A549 treated with dexamethasone at 1 μM for 4 hours (cell line): ENCODE results near the gene SLC25A42. TPM values are rescaled to one million over a fixed set of nuclear protein-coding genes. Genes with fewer than 3 reads are reported as not detected.

ENCODE experiments used
- total RNA-seq: library from RNA; stranded (reverse); fragments of 200-300 nt; extraction: Qiagen RNA extraction; gene quantifications from 5 replicates; pipeline ENCODE4 v1.2.3, GENCODE V29; 2022

The SLC25A42 gene, protein sequence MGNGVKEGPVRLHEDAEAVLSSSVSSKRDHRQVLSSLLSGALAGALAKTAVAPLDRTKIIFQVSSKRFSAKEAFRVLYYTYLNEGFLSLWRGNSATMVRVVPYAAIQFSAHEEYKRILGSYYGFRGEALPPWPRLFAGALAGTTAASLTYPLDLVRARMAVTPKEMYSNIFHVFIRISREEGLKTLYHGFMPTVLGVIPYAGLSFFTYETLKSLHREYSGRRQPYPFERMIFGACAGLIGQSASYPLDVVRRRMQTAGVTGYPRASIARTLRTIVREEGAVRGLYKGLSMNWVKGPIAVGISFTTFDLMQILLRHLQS
- 0.56 to 0.99 TPM (median 0.92 TPM) in 5 replicates for total RNA-seq

DNA sequence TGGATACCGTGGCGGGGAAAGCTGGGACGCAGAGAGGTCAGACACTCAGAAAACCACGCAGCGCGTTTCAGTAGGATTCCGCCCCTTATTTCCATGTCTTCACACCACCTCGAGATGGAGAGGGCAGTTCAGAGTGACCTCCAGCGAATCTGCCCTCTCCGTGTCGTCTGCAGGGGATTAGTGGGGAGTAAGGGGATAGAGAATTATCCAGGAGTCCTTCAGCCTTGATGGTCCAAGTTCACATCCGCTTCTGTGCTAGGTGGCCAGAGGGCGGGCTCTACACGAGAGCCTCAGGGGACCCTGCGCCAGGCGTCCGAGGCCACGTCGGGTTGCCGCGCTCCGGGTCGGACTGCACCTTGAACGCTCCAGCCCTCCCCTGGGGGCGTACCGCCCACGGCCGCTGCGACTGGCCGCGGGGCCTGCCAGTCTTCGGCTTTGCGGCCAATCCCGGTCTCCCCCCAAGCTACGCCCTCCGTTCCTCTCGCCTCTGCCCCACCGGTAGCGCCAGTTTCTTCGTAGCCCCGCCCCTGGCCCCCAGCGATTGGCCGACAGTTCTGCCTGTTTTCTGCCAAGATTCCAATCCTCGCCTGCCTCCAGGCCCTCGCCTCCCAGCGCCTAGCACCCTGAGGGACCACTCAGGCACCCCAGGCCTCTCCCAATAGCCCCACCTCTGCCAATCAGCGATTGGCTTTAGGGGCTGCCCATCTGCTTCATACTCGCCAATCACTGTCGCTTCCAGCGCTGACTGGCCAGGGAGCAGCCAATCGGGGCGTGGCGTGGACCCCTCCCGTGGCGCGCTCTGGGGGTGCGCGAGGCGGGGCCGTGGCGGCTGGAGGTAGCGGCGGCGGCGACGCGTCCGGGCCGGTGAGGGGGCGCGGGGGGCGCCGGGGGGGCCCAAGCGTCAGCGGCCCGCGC is at the start of gene SLC25A42:
TSS of gene SLC25A42 (plus strand) at position 812 of the 915 bp plus-strand sequence. CDS start 32,131 bp downstream, outside the sequence.

DNA sequence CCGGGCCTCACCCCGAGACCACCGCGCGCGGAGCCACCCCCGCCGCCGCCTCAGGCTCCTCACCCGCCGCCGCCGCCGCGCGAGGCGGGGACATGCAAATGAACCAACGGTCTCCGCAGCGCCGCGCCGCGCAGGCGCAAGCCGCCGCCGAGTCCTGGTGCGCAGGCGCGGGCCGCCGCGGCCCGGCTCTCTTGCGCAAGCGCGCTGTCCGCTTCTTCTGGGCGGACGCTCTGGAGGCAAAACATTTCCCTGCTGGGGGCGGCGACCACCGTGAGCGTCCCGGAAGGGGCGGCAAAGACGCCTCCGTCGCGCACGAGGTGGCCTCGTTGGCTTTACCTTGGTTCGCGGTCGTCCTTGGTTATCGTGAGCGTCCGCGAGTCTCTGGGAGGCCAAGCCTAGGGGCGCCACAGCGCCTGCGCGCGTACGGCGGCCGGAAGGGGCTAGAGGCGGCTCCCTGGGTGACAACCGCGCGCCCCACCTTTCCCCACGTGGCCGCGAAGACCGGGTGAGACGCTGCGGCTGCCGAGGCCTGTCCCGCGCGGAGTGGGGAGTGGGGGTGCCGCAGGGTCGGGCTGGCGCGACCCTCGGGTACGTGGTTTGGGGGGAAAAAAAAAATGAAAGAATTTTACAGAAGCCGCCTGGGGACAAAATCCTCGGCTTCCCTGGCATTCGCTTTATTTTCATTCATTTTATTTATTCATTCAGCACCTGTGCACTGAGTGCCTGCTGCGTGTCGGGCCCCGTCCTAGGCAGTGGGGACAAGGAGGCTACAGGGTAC is 30.2 kb upstream of the SLC25A42 start, which contains the start of the genes ARMC6 and SUGP2:
TSS of gene ARMC6 (plus strand) at position 178 of the 778 bp plus-strand sequence. CDS start 607 bp downstream, outside the sequence.
TSS of gene SUGP2 (minus strand) at position 92 of the 778 bp plus-strand sequence. CDS start 2,446 bp downstream, outside the sequence.

DNA sequence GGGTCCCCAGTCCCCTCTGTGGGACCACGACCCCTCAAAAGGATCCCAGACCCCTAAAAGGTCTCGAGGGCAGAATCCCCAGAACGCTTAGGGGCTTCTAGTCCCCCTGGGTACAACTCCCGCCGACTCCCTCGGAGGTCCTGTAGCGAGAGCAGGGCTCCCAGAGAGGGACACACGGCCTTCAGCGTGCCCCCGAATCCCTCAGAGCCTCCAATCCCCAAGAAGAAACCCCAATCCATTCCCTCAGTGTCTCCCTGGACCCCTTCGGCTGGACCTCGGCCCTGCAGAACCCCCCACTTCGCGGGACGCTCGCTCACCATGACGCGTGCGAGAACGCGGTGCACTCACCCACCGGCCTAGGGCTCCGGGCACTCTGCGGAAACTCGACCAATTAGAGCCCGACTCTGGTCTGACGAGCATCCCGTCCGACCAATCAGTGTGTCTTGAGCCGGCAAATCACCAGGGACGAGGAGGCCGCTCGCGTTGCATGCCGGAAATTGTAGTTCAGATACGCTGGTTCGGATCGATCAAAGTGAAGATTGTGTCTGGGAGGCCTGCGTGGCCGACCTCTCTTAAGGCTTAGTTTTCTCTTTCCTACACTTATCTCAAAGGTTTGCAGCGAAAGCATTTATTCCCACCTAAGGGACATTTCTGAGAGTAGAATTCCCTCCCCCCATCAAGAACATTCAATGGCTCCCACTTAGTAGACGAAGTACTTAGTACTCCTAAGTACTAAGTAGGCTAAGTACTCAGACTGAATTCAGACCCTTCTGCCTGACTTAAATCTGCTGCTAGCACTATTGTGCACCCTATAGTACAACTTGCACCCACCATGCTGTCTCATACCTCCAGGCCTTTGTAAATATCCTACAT is 74.6 kb downstream of the SLC25A42 start, which contains the start of gene TMEM161A:
TSS of gene TMEM161A (minus strand) at position 370 of the 873 bp plus-strand sequence. CDS start at position 320, 50 bp downstream.

Other genes with a start within 250 kb of the SLC25A42 start
- gene UPF1, start 232.0 kb upstream of the SLC25A42 start, total RNA-seq = 27.8 to 45.2 TPM (median 43.1 TPM) in 5 replicates
- 4.8 to 5.6 TPM (median 5.0 TPM) in 5 replicates for gene CERS1, start 167.8 kb upstream of the SLC25A42 start, total RNA-seq
- 131 to 148 TPM (median 135 TPM) in 5 replicates for gene COPE, start 144.6 kb upstream of the SLC25A42 start, total RNA-seq
- 27.6 to 40.9 TPM (median 37.4 TPM) in 5 replicates for gene DDX49, start 144.3 kb upstream of the SLC25A42 start, total RNA-seq
- 21.8 to 32.4 TPM (median 28.9 TPM) in 5 replicates for gene HOMER3, start 122.8 kb upstream of the SLC25A42 start, total RNA-seq
- 17.5 to 33.3 TPM (median 28.1 TPM) in 5 replicates for gene SUGP2, start 30.5 kb upstream of the SLC25A42 start, total RNA-seq
- gene ARMC6, start 30.4 kb upstream of the SLC25A42 start, total RNA-seq = 25.8 to 30.6 TPM (median 26.6 TPM) in 5 replicates
- 16.3 to 27.9 TPM (median 26.3 TPM) in 5 replicates for gene TMEM161A, start 74.5 kb downstream of the SLC25A42 start, total RNA-seq
- gene MEF2B, start 106.3 kb downstream of the SLC25A42 start, total RNA-seq = 0.21 to 0.83 TPM (median 0.41 TPM) in 5 replicates
- gene BORCS8, start 128.2 kb downstream of the SLC25A42 start, total RNA-seq = 7.1 to 12.3 TPM (median 11.0 TPM) in 5 replicates
- gene RFXANK, start 128.3 kb downstream of the SLC25A42 start, total RNA-seq = 33.5 to 47.1 TPM (median 40.5 TPM) in 5 replicates
- 26.1 to 28.9 TPM (median 27.0 TPM) in 5 replicates for gene NR2C2AP, start 139.4 kb downstream of the SLC25A42 start, total RNA-seq
- gene NCAN, start 148.0 kb downstream of the SLC25A42 start, total RNA-seq = 0.04 to 0.15 TPM (median 0.06 TPM) in 5 replicates
- gene TM6SF2, start 209.3 kb downstream of the SLC25A42 start, total RNA-seq = 0.36 to 0.70 TPM (median 0.44 TPM) in 5 replicates